ENCODE measurements around the gene IHH.

IHH gene

GRCh38 chr2:219031005-219031738 is 29.5 kb downstream of the IHH start:
- Histone ChIP-seq H3K36me3 (ENCODE audit: control insufficient read depth in 2 of 2, insufficient read depth in 1 of 2, low read length in 2 of 2) (no peaks in the 10 kb centered on the region), H3K4me3 (ENCODE audit: low read depth, low read length) (no peak overlapping the region), H3K27ac (ENCODE audit: extremely low read depth, low read depth, low read length) (no peak overlapping the region), H3K4me1 (ENCODE audit: control insufficient read depth, insufficient read depth, low read length) (no peaks in the 10 kb centered on the region), H3K9me3 (ENCODE audit: control insufficient read depth, insufficient read depth, low read depth, low read length) (no peaks in the 10 kb centered on the region)
- POLR2A ChIA-PET, result no interaction called here
- peak; percentile 48 for TF ChIP-seq ZFHX2 (tag by site-specific recombination; conservative IDR thresholded peaks at IDR 0.05)
- TF ChIP-seq REPIN1 (tag by site-specific recombination; IDR thresholded peaks at IDR 0.05; ENCODE audit: low read depth), result no peak
- TF ChIP-seq BCL11B (tag by site-specific recombination; IDR thresholded peaks at IDR 0.05; ENCODE audit: low read depth), result no peak
- no peak for TF ChIP-seq ZBTB48 (tag by site-specific recombination; IDR thresholded peaks at IDR 0.05)
- no peak for TF ChIP-seq ZSCAN4 (tag by site-specific recombination; IDR thresholded peaks at IDR 0.05)
- peak; percentile 42; the same call in 1 of the 2 replicates for TF ChIP-seq EGR2 (tag by site-specific recombination; IDR thresholded peaks at IDR 0.05; ENCODE audit: low read depth)
- CTCF ChIA-PET, result interaction anchor here (0.6 to 4.6 kb wide), 11 partner anchors 11 to 181 kb away, joined by 3 to 119 read pairs (median 6); no protein-coding TSS in a partner anchor

GRCh38 chr2:219030177-219030940 is 30.4 kb downstream of the IHH start:
- Histone ChIP-seq H3K4me3 (ENCODE audit: low read depth, low read length) (no peak overlapping the region), H3K4me1 (ENCODE audit: control insufficient read depth, insufficient read depth, low read length) (no peaks in the 10 kb centered on the region), H3K9me3 (ENCODE audit: control insufficient read depth, insufficient read depth, low read depth, low read length) (no peaks in the 10 kb centered on the region), H3K36me3 (ENCODE audit: control insufficient read depth in 2 of 2, insufficient read depth in 1 of 2, low read length in 2 of 2) (no peaks in the 10 kb centered on the region), H3K27ac (ENCODE audit: extremely low read depth, low read depth, low read length) (no peak overlapping the region)
- CTCF ChIA-PET, result interaction anchor here (0.5 to 4.6 kb wide), 68 partner anchors 8 to 358 kb away, joined by 3 to 119 read pairs (median 4); partner anchors contain the start of gene CFAP65
- no peak for TF ChIP-seq ZNF138 (tag by site-specific recombination; IDR thresholded peaks at IDR 0.05; ENCODE audit: borderline replicate concordance)
- POLR2A ChIA-PET, result interaction anchor here (1.0 kb wide), 1 partner anchor 124 kb away, joined by 5 read pairs; no protein-coding TSS in a partner anchor

GRCh38 chr2:219029829-219030165 is 30.9 kb downstream of the IHH start:
- Histone ChIP-seq H3K9me3 (ENCODE audit: control insufficient read depth, insufficient read depth, low read depth, low read length) (no peaks in the 10 kb centered on the region), H3K4me3 (ENCODE audit: low read depth, low read length) (no peak overlapping the region), H3K27ac (ENCODE audit: extremely low read depth, low read depth, low read length) (no peak overlapping the region), H3K4me1 (ENCODE audit: control insufficient read depth, insufficient read depth, low read length) (no peaks in the 10 kb centered on the region), H3K36me3 (ENCODE audit: control insufficient read depth in 2 of 2, insufficient read depth in 1 of 2, low read length in 2 of 2) (no peaks in the 10 kb centered on the region)
- ChIA-PET POLR2A (interaction anchor here (1.0 kb wide), 1 partner anchor 125 kb away, joined by 5 read pairs; no protein-coding TSS in a partner anchor), CTCF (interaction anchor here (0.5 to 4.6 kb wide), 68 partner anchors 9 to 359 kb away, joined by 3 to 119 read pairs (median 5); partner anchors contain the start of gene CFAP65)
- peak; percentile 73 for TF ChIP-seq ZNF654 (tag by site-specific recombination; IDR thresholded peaks at IDR 0.05; ENCODE audit: low read depth)
- TF ChIP-seq KLF9 (tag by site-specific recombination; IDR thresholded peaks at IDR 0.05; ENCODE audit: low read depth), result peak; percentile 59; the same call in 1 of the 2 replicates
- peak; percentile 93 for TF ChIP-seq CTCF (tag by site-specific recombination; IDR thresholded peaks at IDR 0.05)
- no peak for TF ChIP-seq PBX3 (CRISPR knock-in tag; IDR thresholded peaks at IDR 0.05)
- peak; percentile 53 for TF ChIP-seq ZIC2 (tag by site-specific recombination; IDR thresholded peaks at IDR 0.05)
- 0 out of 2 replicates have a peak, but pooled peaks have one; percentile 16 for TF ChIP-seq IKZF3 (tag by site-specific recombination; IDR thresholded peaks at IDR 0.05)
- TF ChIP-seq ZNF645 (tag by site-specific recombination; IDR thresholded peaks at IDR 0.05), result no peak
- no peak for TF ChIP-seq ZNF664 (tag by site-specific recombination; IDR thresholded peaks at IDR 0.05)
- peak; percentile 67 for TF ChIP-seq GLIS1 (tag by site-specific recombination; IDR thresholded peaks at IDR 0.05)
- no peak for TF ChIP-seq GLI4 (tag by site-specific recombination; IDR thresholded peaks at IDR 0.05)
- no peak for TF ChIP-seq ZNF776 (tag by site-specific recombination; IDR thresholded peaks at IDR 0.05; ENCODE audit: borderline replicate concordance)
- peak; percentile 89 for TF ChIP-seq ZNF10 (tag by site-specific recombination; IDR thresholded peaks at IDR 0.05)
- TF ChIP-seq ZNF274 (IDR thresholded peaks at IDR 0.05; ENCODE audit: low read length), result no peak
- TF ChIP-seq ZNF274 (tag by site-specific recombination; IDR thresholded peaks at IDR 0.05; ENCODE audit: borderline replicate concordance), result no peak
- TF ChIP-seq ZNF707 (tag by site-specific recombination; IDR thresholded peaks at IDR 0.05), result no peak
- TF ChIP-seq ZNF202 (tag by site-specific recombination; IDR thresholded peaks at IDR 0.05; ENCODE audit: borderline replicate concordance), result no peak
